Measurements from ENCODE around the gene DEGS1. TPM values are rescaled to one million over a fixed set of nuclear protein-coding genes. Genes with fewer than 3 reads are reported as not detected.
A peak's percentile ranks its signal among the peaks of the same experiment; 100 is the strongest.

DEGS1 gene
- total and polyA plus RNA-seq, 10 of the 15 experiments (the other 5 are each of a cell fraction or from before 2014, with no cell fraction given): 16.5 to 133 (median 46.0) TPM

GRCh38 chr1:224168859-224169380, 14.1 kb upstream of the DEGS1 start (continued):
- TF ChIP-seq BCLAF1 (IDR thresholded peaks at IDR 0.05) (no peak), NRF1 (conservative IDR thresholded peaks at IDR 0.05; ENCODE audit: low read depth, low read length) (no peak), PAX8 (IDR thresholded peaks at IDR 0.05) (no peak), RUNX3 (IDR thresholded peaks at IDR 0.05; ENCODE audit: low read length) (peak; percentile 99), FOXM1 (IDR thresholded peaks at IDR 0.05; ENCODE audit: low read depth, low read length) (peak; percentile 71; the same call in 1 of the 2 replicates), NFIC (IDR thresholded peaks at IDR 0.05; ENCODE audit: low read depth, low read length) (peak; percentile 92), POLR2AphosphoS2 (IDR thresholded peaks at IDR 0.05; ENCODE audit: low read depth, low read length) (no peak), PKNOX1 (IDR thresholded peaks at IDR 0.05) (peak; percentile 94), ASH2L (IDR thresholded peaks at IDR 0.05; ENCODE audit: borderline replicate concordance, low read depth) (no peak), CHD4 (IDR thresholded peaks at IDR 0.05) (no peak), MTA2 (IDR thresholded peaks at IDR 0.05; ENCODE audit: low read depth) (peak; percentile 78), KAT2A (conservative IDR thresholded peaks at IDR 0.05; ENCODE audit: control insufficient read depth, low read depth, low read length) (no peak), TCF12 (IDR thresholded peaks at IDR 0.05; ENCODE audit: low read depth, low read length) (no peak), SUZ12 (IDR thresholded peaks at IDR 0.05; ENCODE audit: unreplicated experiment) (no peak)
- TF ChIP-seq, protein P1, sequence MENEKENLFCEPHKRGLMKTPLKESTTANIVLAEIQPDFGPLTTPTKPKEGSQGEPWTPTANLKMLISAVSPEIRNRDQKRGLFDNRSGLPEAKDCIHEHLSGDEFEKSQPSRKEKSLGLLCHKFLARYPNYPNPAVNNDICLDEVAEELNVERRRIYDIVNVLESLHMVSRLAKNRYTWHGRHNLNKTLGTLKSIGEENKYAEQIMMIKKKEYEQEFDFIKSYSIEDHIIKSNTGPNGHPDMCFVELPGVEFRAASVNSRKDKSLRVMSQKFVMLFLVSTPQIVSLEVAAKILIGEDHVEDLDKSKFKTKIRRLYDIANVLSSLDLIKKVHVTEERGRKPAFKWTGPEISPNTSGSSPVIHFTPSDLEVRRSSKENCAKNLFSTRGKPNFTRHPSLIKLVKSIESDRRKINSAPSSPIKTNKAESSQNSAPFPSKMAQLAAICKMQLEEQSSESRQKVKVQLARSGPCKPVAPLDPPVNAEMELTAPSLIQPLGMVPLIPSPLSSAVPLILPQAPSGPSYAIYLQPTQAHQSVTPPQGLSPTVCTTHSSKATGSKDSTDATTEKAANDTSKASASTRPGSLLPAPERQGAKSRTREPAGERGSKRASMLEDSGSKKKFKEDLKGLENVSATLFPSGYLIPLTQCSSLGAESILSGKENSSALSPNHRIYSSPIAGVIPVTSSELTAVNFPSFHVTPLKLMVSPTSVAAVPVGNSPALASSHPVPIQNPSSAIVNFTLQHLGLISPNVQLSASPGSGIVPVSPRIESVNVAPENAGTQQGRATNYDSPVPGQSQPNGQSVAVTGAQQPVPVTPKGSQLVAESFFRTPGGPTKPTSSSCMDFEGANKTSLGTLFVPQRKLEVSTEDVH (IDR thresholded peaks at IDR 0.05; ENCODE audit: low read depth, partially characterized antibody): no peak
- TF ChIP-seq, protein P2, sequence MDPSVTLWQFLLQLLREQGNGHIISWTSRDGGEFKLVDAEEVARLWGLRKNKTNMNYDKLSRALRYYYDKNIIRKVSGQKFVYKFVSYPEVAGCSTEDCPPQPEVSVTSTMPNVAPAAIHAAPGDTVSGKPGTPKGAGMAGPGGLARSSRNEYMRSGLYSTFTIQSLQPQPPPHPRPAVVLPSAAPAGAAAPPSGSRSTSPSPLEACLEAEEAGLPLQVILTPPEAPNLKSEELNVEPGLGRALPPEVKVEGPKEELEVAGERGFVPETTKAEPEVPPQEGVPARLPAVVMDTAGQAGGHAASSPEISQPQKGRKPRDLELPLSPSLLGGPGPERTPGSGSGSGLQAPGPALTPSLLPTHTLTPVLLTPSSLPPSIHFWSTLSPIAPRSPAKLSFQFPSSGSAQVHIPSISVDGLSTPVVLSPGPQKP (IDR thresholded peaks at IDR 0.05; ENCODE audit: low read depth, low read length): no peak
- TF ChIP-seq, protein P3, sequence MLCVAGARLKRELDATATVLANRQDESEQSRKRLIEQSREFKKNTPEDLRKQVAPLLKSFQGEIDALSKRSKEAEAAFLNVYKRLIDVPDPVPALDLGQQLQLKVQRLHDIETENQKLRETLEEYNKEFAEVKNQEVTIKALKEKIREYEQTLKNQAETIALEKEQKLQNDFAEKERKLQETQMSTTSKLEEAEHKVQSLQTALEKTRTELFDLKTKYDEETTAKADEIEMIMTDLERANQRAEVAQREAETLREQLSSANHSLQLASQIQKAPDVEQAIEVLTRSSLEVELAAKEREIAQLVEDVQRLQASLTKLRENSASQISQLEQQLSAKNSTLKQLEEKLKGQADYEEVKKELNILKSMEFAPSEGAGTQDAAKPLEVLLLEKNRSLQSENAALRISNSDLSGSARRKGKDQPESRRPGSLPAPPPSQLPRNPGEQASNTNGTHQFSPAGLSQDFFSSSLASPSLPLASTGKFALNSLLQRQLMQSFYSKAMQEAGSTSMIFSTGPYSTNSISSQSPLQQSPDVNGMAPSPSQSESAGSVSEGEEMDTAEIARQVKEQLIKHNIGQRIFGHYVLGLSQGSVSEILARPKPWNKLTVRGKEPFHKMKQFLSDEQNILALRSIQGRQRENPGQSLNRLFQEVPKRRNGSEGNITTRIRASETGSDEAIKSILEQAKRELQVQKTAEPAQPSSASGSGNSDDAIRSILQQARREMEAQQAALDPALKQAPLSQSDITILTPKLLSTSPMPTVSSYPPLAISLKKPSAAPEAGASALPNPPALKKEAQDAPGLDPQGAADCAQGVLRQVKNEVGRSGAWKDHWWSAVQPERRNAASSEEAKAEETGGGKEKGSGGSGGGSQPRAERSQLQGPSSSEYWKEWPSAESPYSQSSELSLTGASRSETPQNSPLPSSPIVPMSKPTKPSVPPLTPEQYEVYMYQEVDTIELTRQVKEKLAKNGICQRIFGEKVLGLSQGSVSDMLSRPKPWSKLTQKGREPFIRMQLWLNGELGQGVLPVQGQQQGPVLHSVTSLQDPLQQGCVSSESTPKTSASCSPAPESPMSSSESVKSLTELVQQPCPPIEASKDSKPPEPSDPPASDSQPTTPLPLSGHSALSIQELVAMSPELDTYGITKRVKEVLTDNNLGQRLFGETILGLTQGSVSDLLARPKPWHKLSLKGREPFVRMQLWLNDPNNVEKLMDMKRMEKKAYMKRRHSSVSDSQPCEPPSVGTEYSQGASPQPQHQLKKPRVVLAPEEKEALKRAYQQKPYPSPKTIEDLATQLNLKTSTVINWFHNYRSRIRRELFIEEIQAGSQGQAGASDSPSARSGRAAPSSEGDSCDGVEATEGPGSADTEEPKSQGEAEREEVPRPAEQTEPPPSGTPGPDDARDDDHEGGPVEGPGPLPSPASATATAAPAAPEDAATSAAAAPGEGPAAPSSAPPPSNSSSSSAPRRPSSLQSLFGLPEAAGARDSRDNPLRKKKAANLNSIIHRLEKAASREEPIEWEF (IDR thresholded peaks at IDR 0.05; ENCODE audit: insufficient replicate concordance, low read depth, low read length): no peak
